Thyroid gland (tissue), 4 donors: ENCODE measurements around the gene WDR77.

ENCODE experiments used
- CTCF ChIP-seq, 6 experiments: fragments of 200-600 bp in 3 of 6; fragments of 450-650 bp in 3 of 6; sonication (generic) in 3 of 6; IDR thresholded peaks; one replicate each; pipeline ENCODE4 v1.5.1; 2016 to 2019; ENCODE audit warnings: antibody characterized with exemption in 6 of 6, mild to moderate bottlenecking in 2 of 6, inconsistent platforms in 1 of 6, moderate library complexity in 1 of 6
- POLR2A ChIP-seq, 2 donors: fragments of 450-650 bp; IDR thresholded peaks; one replicate each; pipeline ENCODE4 v1.6.1; 2017; ENCODE audit warnings: antibody characterized with exemption in 2 of 2, mild to moderate bottlenecking in 2 of 2, moderate library complexity in 1 of 2

DNA sequence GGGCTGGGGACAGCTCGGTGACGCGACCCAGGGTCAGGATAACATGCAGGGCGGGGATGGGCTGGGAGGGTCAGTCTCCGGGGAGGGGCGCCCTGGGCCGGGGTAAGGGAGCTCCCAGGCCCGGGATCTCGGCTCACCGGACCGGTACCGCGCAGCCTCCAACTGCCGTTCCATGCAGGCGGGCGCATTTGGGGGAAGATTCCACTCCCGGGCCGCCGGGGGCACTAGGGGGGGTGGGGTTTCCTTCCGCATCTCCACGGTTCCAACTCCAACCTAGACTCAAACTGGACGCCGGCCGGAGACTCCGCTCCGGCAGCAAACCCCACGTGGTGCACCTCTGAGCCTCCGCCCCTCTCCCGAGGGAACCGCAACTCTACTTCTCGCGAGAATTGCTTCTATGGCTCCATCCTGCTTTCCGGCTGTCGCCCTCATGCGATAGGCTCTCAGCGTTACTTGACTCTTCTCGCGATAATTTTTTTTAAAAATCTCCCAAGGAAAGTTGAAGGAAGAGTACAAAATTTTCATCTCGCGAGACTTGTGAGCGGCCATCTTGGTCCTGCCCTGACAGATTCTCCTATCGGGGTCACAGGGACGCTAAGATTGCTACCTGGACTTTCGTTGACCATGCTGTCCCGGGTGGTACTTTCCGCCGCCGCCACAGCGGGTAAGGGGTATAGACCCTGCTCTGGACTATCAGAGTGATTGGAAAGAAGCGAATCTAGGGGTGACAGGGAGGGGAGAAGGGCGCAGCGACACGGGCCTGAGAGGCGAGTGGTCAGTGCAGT lies at the start of gene WDR77, which contains the start of gene ATP5PB:
- no peak for TF ChIP-seq CTCF (IDR thresholded peaks at IDR 0.05)
- TF ChIP-seq POLR2A (IDR thresholded peaks at IDR 0.05) = peak in 1 of 2 donors; percentile 51
